Activated CD8-positive, alpha-beta T cell treated with anti-CD3 and anti-CD28 coated beads for 36 hours (primary cell): ENCODE data around the gene GYG2. TPM values are rescaled to one million over a fixed set of nuclear protein-coding genes. Genes with fewer than 3 reads are reported as not detected.
"Not testable (repeated sequence)": the region's sequence is repeated elsewhere in the genome, so short reads cannot be mapped to it uniquely, and the experiment has no call there.

ENCODE experiments used
- ATAC-seq: fragments of 200-7000 bp; cut with Tn5 transposase; one replicate; pipeline ENCODE4 v1.10.0; 2021; ENCODE audit warnings: mild to moderate bottlenecking, moderate library complexity
- CTCF ChIA-PET: fragments of 350-600 bp; sonication (Branson Sonifier 250); formaldehyde crosslinking; loops from one replicate; lab custom pipeline; 2021; ENCODE audit warnings: antibody characterized with exemption; lab: Charles Lee
- POLR2A ChIA-PET: fragments of 350-600 bp; sonication (Branson Sonifier 250); formaldehyde crosslinking; loops from one replicate; lab custom pipeline; 2021; ENCODE audit warnings: antibody characterized with exemption; lab: Charles Lee
- DNase-seq: peaks from one replicate; pipeline ENCODE4 v3.0.0-alpha.2; 2020
- H3K27ac Mint-ChIP-seq: one replicate; pipeline ENCODE4 v1.8.0; 2021; ENCODE audit warnings: mild to moderate bottlenecking, mixed read lengths
- H3K27me3 Mint-ChIP-seq: one replicate; pipeline ENCODE4 v1.8.0; 2021; ENCODE audit warnings: mixed read lengths
- H3K36me3 Mint-ChIP-seq: one replicate; pipeline ENCODE4 v1.8.0; 2021; ENCODE audit warnings: low read depth, mixed read lengths
- H3K4me1 Mint-ChIP-seq: one replicate; pipeline ENCODE4 v1.8.0; 2021; ENCODE audit warnings: low read depth, mixed read lengths
- H3K4me3 Mint-ChIP-seq: one replicate; pipeline ENCODE4 v1.8.0; 2021; ENCODE audit warnings: mild to moderate bottlenecking, moderate library complexity, mixed read lengths
- H3K9me3 Mint-ChIP-seq: one replicate; pipeline ENCODE4 v1.8.0; 2021; ENCODE audit warnings: mixed read lengths
- CTCF ChIP-seq: fragments of 200-600 bp; IDR thresholded peaks from one replicate; pipeline ENCODE4 v1.8.0; 2022; ENCODE audit warnings: antibody characterized with exemption, mild to moderate bottlenecking
- intact Hi-C: fragments of 100-400 bp; cut with micrococcal nuclease; formaldehyde crosslinking; loops from one replicate; pipeline ENCODE4 v1.10.0; 2022
- total RNA-seq, 2 experiments: library from RNA; stranded (reverse); gene quantifications; one replicate each; pipeline ENCODE4 v1.2.3, GENCODE V29; 2021

GYG2 gene
- total RNA-seq, 2 experiments from 2014 or later: not detected

GRCh38 chrX:2793752-2794151 lies 35.0 kb upstream of the GYG2 start:
- intact Hi-C loops: no loop called here
- H3K27me3 Mint-ChIP-seq: no peaks in the 10 kb centered on the region
- ChIA-PET CTCF (no interaction called here), POLR2A (no interaction called here)
- H3K9me3 Mint-ChIP-seq: no peaks in the 10 kb centered on the region
- H3K27ac Mint-ChIP-seq: no peak overlapping the region
- H3K36me3 Mint-ChIP-seq: no peaks in the 10 kb centered on the region
- no peak for ATAC-seq
- DNase-seq: no peak
- H3K4me3 Mint-ChIP-seq: no peak overlapping the region
- TF ChIP-seq CTCF: no peak
- H3K4me1 Mint-ChIP-seq: no peaks in the 10 kb centered on the region

GRCh38 chrX:2794336-2794735 lies 34.4 kb upstream of the GYG2 start:
- Mint-ChIP-seq H3K9me3 (no peaks in the 10 kb centered on the region), H3K27ac (no peak overlapping the region), H3K4me3 (no peak overlapping the region), H3K27me3 (no peaks in the 10 kb centered on the region), H3K36me3 (no peaks in the 10 kb centered on the region), H3K4me1 (no peaks in the 10 kb centered on the region)
- TF ChIP-seq CTCF: no peak
- no peak for ATAC-seq
- POLR2A ChIA-PET: no interaction called here
- intact Hi-C loops: no loop called here
- CTCF ChIA-PET: no interaction called here
- no peak for DNase-seq

GRCh38 chrX:2796808-2797207 lies 31.9 kb upstream of the GYG2 start:
- ATAC-seq, intact Hi-C loops, H3K27ac Mint-ChIP-seq, POLR2A ChIA-PET, H3K9me3 Mint-ChIP-seq, H3K4me3 Mint-ChIP-seq, H3K4me1 Mint-ChIP-seq, H3K27me3 Mint-ChIP-seq, CTCF ChIA-PET, H3K36me3 Mint-ChIP-seq: not testable (repeated sequence)
- DNase-seq: peak; percentile 2

GRCh38 chrX:2799369-2799768 lies 29.4 kb upstream of the GYG2 start:
- no peaks in the 10 kb centered on the region for H3K27me3 Mint-ChIP-seq
- no peak overlapping the region for H3K27ac Mint-ChIP-seq
- no peaks in the 10 kb centered on the region for H3K4me1 Mint-ChIP-seq
- DNase-seq (no peak), ATAC-seq (no peak)
- CTCF ChIA-PET: no interaction called here
- POLR2A ChIA-PET: no interaction called here
- no peaks in the 10 kb centered on the region for H3K9me3 Mint-ChIP-seq
- no peak overlapping the region for H3K4me3 Mint-ChIP-seq
- H3K36me3 Mint-ChIP-seq: no peaks in the 10 kb centered on the region
- TF ChIP-seq CTCF: no peak
- intact Hi-C loops: no loop called here

GRCh38 chrX:2799980-2800379 lies 28.8 kb upstream of the GYG2 start:
- DNase-seq, POLR2A ChIA-PET, H3K4me3 Mint-ChIP-seq, intact Hi-C loops, H3K36me3 Mint-ChIP-seq, H3K4me1 Mint-ChIP-seq, ATAC-seq, H3K27ac Mint-ChIP-seq, CTCF ChIA-PET, H3K9me3 Mint-ChIP-seq, H3K27me3 Mint-ChIP-seq: not testable (repeated sequence)

GRCh38 chrX:2801223-2801622 lies 27.5 kb upstream of the GYG2 start:
- H3K27ac Mint-ChIP-seq: no peak overlapping the region
- intact Hi-C loops: no loop called here
- ChIA-PET POLR2A (no interaction called here), CTCF (no interaction called here)
- no peaks in the 10 kb centered on the region for H3K9me3 Mint-ChIP-seq
- no peak for DNase-seq
- H3K36me3 Mint-ChIP-seq: no peaks in the 10 kb centered on the region
- no peaks in the 10 kb centered on the region for H3K27me3 Mint-ChIP-seq
- no peaks in the 10 kb centered on the region for H3K4me1 Mint-ChIP-seq
- no peak for TF ChIP-seq CTCF
- ATAC-seq: no peak
- H3K4me3 Mint-ChIP-seq: no peak overlapping the region

- H3K27ac Mint-ChIP-seq, ATAC-seq, POLR2A ChIA-PET, DNase-seq, H3K27me3 Mint-ChIP-seq, CTCF ChIA-PET, H3K36me3 Mint-ChIP-seq, H3K4me3 Mint-ChIP-seq, H3K4me1 Mint-ChIP-seq, intact Hi-C loops, H3K9me3 Mint-ChIP-seq: not testable (repeated sequence)
Observed at GRCh38 chrX:2802376-2803090, 26.2 kb upstream of the GYG2 start.

GRCh38 chrX:2803486-2803885 lies 25.2 kb upstream of the GYG2 start:
- intact Hi-C loops, CTCF ChIA-PET, H3K4me3 Mint-ChIP-seq, DNase-seq, POLR2A ChIA-PET, H3K36me3 Mint-ChIP-seq, ATAC-seq, H3K9me3 Mint-ChIP-seq, H3K4me1 Mint-ChIP-seq, H3K27me3 Mint-ChIP-seq, H3K27ac Mint-ChIP-seq: not testable (repeated sequence)
